ENCODE data around the gene LIN7C. TPM values are rescaled to one million over a fixed set of nuclear protein-coding genes. Genes with fewer than 3 reads are reported as not detected.

LIN7C gene
- total and polyA plus RNA-seq, 2 of the 13 experiments (the other 11 are each of a cell fraction or from before 2014, with no cell fraction given), result 14.8 to 37.2 TPM

DNA sequence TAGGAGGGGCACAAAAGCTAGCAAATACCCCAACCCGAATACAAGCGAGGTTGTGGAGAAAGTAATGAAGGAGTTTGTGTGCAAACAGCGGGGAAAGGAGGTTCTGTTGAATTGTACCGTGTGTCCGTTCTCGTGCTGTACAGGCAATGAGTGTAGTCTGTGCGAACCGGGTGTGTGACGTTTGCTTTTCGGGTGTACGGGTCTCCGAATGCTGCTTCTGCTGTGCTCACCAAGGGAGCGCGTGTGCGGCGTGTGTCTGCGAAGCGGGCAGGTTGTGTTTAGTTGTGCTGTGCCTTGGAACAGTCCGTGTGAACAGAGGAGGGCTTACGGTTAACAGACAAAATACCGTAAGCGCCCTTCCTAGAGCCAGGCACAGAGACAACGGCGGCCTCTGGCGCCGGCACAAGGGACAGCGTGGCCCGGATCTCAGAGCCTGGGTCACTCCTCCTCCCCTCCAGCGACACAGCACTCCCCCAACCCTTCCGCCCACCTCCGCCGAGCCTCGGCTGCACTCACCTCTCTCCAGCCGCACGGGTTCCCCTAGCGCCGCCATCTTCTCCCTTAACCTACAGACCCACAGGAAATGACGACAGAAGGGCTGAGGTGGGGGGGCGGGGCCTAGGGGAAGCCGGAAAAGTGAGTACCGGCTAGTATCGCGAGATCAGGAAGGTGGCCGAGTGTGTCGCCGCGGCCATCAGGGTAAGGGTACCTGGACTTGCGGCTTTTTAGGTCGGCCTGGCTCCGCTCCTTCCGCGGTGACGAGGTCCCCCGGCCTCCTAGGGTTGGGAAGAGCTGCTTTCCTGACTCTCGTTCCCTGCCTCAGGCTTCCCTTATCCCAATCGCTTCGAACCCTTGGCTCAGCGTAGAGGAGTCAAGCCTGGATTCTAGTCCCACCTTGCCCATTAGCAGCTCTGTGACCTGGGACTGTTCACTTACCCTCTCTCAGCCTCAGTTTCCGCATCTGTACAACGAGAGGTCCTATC lies at the start of gene LIN7C (continued):
- TF ChIP-seq, protein P1, sequence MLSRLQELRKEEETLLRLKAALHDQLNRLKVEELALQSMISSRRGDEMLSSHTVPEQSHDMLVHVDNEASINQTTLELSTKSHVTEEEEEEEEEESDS (CRISPR knock-in tag; IDR thresholded peaks at IDR 0.05; ENCODE audit: borderline replicate concordance), result peak; percentile 82; the same call in 1 of the 2 replicates
- no peak for TF ChIP-seq ZNF260 (CRISPR knock-in tag; IDR thresholded peaks at IDR 0.05; ENCODE audit: borderline replicate concordance, low read depth)
- TF ChIP-seq SRF (IDR thresholded peaks at IDR 0.05; ENCODE audit: low read depth, low read length), result no peak
- no peak for TF ChIP-seq ZNF841 (CRISPR knock-in tag; IDR thresholded peaks at IDR 0.05; ENCODE audit: borderline replicate concordance)
- TF ChIP-seq LRRFIP1 (CRISPR knock-in tag; conservative IDR thresholded peaks at IDR 0.05), result 0 out of 2 replicates have a peak, but pooled peaks have one; percentile 46
- 0 out of 2 replicates have a peak, but pooled peaks have one; percentile 7 for TF ChIP-seq ZNF713 (CRISPR knock-in tag; IDR thresholded peaks at IDR 0.05)
- no peak for TF ChIP-seq STAT5B (CRISPR knock-in tag; IDR thresholded peaks at IDR 0.05)
- TF ChIP-seq MEIS2 (CRISPR knock-in tag; IDR thresholded peaks at IDR 0.05), result no peak
- peak; percentile 70 for TF ChIP-seq GABPA (IDR thresholded peaks at IDR 0.05; ENCODE audit: low read depth, low read length)
- TF ChIP-seq GABPA (CRISPR knock-in tag; IDR thresholded peaks at IDR 0.05; ENCODE audit: low read depth), result peak; percentile 98
- no peak for TF ChIP-seq ZNF552 (CRISPR knock-in tag; IDR thresholded peaks at IDR 0.05; ENCODE audit: borderline replicate concordance)
- no peak for TF ChIP-seq NR1H2 (CRISPR knock-in tag; IDR thresholded peaks at IDR 0.05; ENCODE audit: borderline replicate concordance, low read depth)
- no peak for TF ChIP-seq ZNF543 (CRISPR knock-in tag; IDR thresholded peaks at IDR 0.05)
- TF ChIP-seq ZNF547 (CRISPR knock-in tag; IDR thresholded peaks at IDR 0.05), result no peak; the same call in 1 of the 2 replicates
- TF ChIP-seq SP1 (IDR thresholded peaks at IDR 0.05), result no peak
- TF ChIP-seq SP1 (CRISPR knock-in tag; IDR thresholded peaks at IDR 0.05), result peak; percentile 75
- peak; percentile 61 for TF ChIP-seq ZNF883 (CRISPR knock-in tag; IDR thresholded peaks at IDR 0.05; ENCODE audit: not compliant biosample characterization)
- no peak for TF ChIP-seq ZFP36L2 (CRISPR knock-in tag; IDR thresholded peaks at IDR 0.05)
- TF ChIP-seq, protein P2, sequence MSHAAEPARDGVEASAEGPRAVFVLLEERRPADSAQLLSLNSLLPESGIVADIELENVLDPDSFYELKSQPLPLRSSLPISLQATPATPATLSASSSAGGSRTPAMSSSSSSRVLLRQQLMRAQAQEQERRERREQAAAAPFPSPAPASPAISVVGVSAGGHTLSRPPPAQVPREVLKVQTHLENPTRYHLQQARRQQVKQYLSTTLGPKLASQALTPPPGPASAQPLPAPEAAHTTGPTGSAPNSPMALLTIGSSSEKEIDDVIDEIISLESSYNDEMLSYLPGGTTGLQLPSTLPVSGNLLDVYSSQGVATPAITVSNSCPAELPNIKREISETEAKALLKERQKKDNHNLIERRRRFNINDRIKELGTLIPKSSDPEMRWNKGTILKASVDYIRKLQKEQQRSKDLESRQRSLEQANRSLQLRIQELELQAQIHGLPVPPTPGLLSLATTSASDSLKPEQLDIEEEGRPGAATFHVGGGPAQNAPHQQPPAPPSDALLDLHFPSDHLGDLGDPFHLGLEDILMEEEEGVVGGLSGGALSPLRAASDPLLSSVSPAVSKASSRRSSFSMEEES (CRISPR knock-in tag; IDR thresholded peaks at IDR 0.05), result no peak
- peak; percentile 10; the same call in 1 of the 2 replicates for TF ChIP-seq ZNF629 (CRISPR knock-in tag; conservative IDR thresholded peaks at IDR 0.05)
- 0 out of 2 replicates have a peak, but pooled peaks have one; percentile 31 for TF ChIP-seq ZSCAN9 (CRISPR knock-in tag; IDR thresholded peaks at IDR 0.05; ENCODE audit: borderline replicate concordance)
- TF ChIP-seq ZNF3 (CRISPR knock-in tag; IDR thresholded peaks at IDR 0.05), result no peak
